Measurements from ENCODE around the gene WDFY4.

WDFY4 gene

DNA sequence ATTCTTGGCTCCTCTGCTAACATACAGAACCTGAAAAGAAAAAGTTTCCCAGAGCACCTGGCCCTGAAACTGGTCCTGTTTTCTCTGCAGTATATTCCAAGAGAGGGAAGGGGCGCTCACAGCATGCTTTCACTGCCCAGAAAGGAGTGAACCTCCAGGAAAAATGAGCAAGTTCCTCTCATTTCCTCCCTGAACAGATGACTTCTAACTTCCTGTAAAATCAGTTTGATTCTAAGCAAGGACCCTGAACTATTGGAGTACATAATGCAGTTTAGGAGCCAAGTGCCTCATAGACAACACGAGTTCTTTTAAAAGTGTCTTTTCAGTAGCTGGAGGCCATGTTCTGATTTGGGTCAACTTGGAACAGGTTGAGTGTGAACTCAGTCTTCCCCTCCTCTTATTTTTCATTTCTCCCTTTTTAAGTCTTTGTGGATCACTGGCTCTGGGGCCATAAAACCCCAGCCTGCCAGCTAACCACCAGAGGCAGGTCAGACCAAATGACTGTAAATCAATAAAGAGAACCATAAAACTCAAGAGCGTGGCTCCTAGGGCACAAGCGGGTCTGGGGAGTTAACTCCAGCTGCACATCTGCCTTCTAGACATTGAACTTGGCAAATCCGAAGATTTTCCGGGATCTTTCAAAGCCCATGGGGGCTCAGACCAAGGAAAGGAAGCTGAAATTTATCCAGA, 260.9 kb downstream of the WDFY4 start:
- no peak for DNase-seq
- ATAC-seq (replicated peaks), result no peak
- Mint-ChIP-seq H3K4me1 (ENCODE audit: low read depth in 2 of 2) (peaks cover 0 to 1% of the 10 kb centered on the region in 2 donors), H3K9me3 (no peaks in the 10 kb centered on the region), H3K4me3 (no peak overlapping the region), H3K27ac (no peak overlapping the region), H3K27me3 (peaks cover 6 to 24% of the 10 kb centered on the region in 2 donors), H3K36me3 (ENCODE audit: insufficient read depth) (no peaks in the 10 kb centered on the region)

DNA sequence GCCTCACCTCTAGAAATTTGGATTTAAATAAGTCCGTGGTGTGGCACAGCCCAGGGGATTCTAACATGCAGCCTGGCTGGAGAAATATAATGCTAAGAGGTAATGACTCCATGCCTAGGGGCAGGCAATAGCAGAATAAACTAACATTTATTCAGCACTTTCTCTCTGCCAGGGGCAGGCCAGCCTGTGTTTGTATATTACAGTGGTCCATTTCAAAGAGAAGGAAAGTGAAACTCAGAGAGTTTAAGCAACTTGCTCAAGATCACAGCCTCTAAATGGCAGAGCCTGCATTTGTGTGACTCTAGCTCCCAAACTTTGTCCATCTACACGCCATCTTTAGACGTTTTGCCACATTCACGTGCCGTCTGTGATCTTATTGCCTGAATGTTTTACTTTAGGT, 261.7 kb downstream of the WDFY4 start:
- DNase-seq (no peak), ATAC-seq (replicated peaks) (no peak)
- no peaks in the 10 kb centered on the region for H3K9me3 Mint-ChIP-seq
- H3K36me3 Mint-ChIP-seq (ENCODE audit: insufficient read depth), result no peaks in the 10 kb centered on the region
- no peak overlapping the region for H3K4me3 Mint-ChIP-seq
- no peak overlapping the region for H3K27ac Mint-ChIP-seq
- peaks cover 0 to 1% of the 10 kb centered on the region in 2 donors for H3K4me1 Mint-ChIP-seq (ENCODE audit: low read depth in 2 of 2)
- H3K27me3 Mint-ChIP-seq, result peaks cover 3 to 27% of the 10 kb centered on the region in 2 donors

DNA sequence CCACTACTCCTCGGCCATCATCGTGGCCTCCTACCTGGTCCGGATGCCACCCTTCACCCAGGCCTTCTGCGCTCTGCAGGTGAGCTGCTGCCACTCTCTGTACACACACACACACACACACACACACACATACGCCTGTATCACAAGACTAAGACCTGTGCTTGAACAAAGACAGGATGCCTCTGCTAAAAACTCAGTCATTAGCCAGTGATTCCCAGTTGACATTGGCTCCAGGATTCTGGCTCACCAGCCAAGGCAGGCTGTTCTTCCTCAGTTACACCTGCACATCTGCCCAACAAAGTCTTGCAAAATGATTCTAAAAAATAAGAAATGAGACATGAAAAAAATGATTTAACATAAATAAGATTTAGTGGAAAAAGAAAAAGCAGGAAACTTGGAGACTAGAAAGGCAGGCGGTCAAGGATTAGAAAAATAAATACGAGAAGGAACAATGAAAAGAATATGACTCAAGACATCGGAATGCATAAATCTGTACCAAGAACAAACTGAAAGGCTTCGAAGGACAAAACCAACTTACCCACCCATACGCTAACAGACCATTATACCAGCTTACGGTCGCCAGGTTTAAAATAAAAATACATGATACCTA, 262.3 kb downstream of the WDFY4 start:
- peaks cover 8 to 34% of the 10 kb centered on the region in 2 donors for H3K27me3 Mint-ChIP-seq
- no peak overlapping the region for H3K4me3 Mint-ChIP-seq
- no peaks in the 10 kb centered on the region for H3K9me3 Mint-ChIP-seq
- peaks cover 0 to 1% of the 10 kb centered on the region in 2 donors for H3K4me1 Mint-ChIP-seq (ENCODE audit: low read depth in 2 of 2)
- H3K27ac Mint-ChIP-seq, result no peak overlapping the region
- no peaks in the 10 kb centered on the region for H3K36me3 Mint-ChIP-seq (ENCODE audit: insufficient read depth)
- DNase-seq, result no peak
- no peak for ATAC-seq (replicated peaks)

DNA sequence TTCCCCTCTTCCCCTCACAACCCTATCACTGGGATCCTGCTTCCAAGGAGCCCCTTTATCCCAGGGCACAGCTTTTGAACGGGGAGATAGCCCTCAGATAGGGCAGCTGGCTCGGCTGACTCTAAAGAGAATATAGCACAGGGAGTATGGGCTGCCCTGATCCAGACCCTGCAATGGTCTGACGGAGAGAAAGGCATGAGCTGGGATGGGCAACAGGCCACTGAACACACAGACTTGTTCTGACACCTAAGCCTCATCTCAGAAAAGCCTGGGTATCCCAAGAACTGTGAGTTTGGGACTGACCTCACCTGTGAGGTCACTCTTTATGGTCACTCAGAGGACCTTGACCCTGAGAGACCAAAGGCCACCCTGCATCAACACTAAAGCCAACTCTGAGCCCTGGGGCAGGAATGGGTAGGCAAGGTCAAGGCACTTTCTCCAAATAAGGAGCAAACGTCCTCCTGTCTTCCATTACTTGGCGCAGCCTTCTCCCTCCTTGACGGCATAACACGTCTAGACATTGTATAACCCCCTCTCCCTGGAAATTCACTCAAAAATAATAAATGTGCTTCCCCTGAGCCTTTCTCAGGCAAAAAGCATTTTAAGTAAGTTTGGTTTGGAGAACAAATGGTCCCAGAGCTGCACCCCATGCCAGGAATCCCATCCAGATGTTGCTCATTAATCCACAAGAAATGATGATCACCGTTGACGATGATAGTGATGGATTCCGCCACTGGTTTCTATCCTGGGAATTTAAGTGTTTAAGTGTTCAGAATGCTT, 263.2 kb downstream of the WDFY4 start:
- Mint-ChIP-seq H3K27me3 (peaks cover 10 to 42% of the 10 kb centered on the region in 2 donors), H3K36me3 (ENCODE audit: insufficient read depth) (no peaks in the 10 kb centered on the region), H3K27ac (no peak overlapping the region), H3K4me1 (ENCODE audit: low read depth in 2 of 2) (peaks cover 0 to 1% of the 10 kb centered on the region in 2 donors), H3K9me3 (no peaks in the 10 kb centered on the region), H3K4me3 (no peak overlapping the region)
- DNase-seq (no peak), ATAC-seq (replicated peaks) (no peak)

DNA sequence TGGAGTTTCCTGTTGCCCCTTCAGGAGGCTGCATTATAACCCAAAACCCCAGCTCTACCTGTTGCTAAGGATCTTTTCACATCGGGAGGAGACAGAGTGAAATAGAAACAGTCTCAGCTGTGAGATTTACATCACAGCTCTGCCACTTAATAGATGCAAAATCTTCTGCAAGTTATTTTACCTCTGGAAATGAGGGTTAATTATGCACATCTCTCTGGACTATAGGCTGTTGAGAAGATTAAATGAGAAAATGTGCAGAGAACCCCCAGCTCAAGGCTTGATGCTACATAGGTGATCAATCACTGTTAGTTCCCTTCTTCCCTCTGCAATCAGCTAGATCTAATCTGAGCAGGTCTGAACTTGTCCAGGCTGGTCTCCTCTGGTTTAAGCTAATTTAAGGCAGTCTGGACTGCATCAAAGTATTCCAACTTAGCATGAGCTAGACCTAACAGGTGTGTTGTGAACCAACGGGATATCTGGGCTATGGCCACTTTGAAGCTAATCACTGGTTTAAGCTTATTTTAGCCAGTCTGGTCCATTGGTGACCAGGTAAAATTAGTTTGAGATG, 263.9 kb downstream of the WDFY4 start:
- Mint-ChIP-seq H3K36me3 (ENCODE audit: insufficient read depth) (no peaks in the 10 kb centered on the region), H3K9me3 (no peaks in the 10 kb centered on the region), H3K27me3 (peaks cover 13 to 48% of the 10 kb centered on the region in 2 donors), H3K27ac (no peak overlapping the region), H3K4me1 (ENCODE audit: low read depth in 2 of 2) (peaks cover 0 to 1% of the 10 kb centered on the region in 2 donors), H3K4me3 (no peak overlapping the region)
- DNase-seq, result no peak
- no peak for ATAC-seq (replicated peaks)

DNA sequence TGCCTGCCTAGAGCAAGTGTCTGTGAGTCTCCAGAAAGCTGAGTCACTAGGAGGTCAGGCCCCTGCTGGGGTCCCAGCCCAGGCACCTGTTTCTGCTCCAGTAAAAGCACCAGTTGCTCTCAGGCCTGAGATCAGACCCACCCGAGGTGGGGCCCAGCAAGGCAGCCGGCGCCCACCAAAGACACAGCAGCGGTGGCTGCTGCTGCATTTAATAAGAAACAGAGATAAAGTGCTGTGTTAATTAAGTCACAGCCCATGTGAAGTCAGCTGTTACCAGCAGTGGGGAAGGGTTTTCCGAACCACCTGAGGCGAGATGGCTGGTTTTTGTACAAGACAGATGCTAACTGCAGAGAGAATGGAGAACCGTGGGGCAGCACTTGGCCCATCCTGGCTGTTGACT, 267.0 kb downstream of the WDFY4 start:
- ATAC-seq (replicated peaks) (no peak), DNase-seq (no peak)
- Mint-ChIP-seq H3K27me3 (peaks cover 20 to 52% of the 10 kb centered on the region in 2 donors), H3K9me3 (no peaks in the 10 kb centered on the region), H3K36me3 (ENCODE audit: insufficient read depth) (no peaks in the 10 kb centered on the region), H3K27ac (no peak overlapping the region), H3K4me1 (ENCODE audit: low read depth in 2 of 2) (no peaks in the 10 kb centered on the region), H3K4me3 (no peak overlapping the region)

DNA sequence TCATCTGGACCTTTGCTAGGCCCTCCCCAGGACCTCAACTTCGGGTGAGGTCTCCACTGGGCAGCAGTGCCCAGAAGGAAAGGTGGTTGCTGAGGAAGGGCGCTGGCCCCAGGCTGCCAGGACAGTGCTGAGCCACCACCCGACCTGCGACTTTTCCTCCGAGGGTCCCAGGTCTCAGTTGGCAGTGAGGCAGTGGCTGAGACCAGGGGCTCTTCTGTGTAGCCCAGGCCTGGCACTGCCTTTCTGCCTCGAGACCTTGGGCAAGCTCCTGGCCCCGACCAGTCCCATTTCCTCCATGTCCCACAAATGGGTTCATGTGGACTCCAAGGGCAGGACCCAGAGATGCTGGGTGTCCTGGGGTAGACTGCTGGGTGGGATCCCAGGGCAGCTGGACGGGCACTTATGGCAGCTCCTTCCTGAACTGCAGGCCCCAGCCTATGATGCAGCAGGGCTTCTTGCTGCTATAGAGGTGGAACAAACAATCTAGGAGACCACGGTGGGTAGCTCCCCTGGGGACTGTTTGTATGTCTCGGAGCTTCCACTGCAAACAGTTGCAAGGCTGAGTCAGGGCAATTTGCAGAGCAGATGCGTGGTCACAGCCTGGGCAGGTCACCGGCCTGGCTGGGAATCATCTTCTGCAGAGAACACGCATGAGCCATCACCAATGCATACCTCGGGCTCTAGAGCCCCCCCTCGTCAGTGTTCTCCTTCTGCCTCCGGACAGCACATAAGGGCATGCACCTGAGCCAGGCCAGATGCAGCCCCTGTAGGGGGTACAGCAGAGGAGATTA, 272.9 kb downstream of the WDFY4 start:
- no peaks in the 10 kb centered on the region for H3K4me1 Mint-ChIP-seq (ENCODE audit: low read depth in 2 of 2)
- H3K9me3 Mint-ChIP-seq, result no peaks in the 10 kb centered on the region
- no peak for ATAC-seq (replicated peaks)
- no peak for DNase-seq
- no peaks in the 10 kb centered on the region for H3K36me3 Mint-ChIP-seq (ENCODE audit: insufficient read depth)
- peaks cover 19 to 21% of the 10 kb centered on the region in 2 donors for H3K27me3 Mint-ChIP-seq
- H3K27ac Mint-ChIP-seq, result no peak overlapping the region
- no peak overlapping the region for H3K4me3 Mint-ChIP-seq

DNA sequence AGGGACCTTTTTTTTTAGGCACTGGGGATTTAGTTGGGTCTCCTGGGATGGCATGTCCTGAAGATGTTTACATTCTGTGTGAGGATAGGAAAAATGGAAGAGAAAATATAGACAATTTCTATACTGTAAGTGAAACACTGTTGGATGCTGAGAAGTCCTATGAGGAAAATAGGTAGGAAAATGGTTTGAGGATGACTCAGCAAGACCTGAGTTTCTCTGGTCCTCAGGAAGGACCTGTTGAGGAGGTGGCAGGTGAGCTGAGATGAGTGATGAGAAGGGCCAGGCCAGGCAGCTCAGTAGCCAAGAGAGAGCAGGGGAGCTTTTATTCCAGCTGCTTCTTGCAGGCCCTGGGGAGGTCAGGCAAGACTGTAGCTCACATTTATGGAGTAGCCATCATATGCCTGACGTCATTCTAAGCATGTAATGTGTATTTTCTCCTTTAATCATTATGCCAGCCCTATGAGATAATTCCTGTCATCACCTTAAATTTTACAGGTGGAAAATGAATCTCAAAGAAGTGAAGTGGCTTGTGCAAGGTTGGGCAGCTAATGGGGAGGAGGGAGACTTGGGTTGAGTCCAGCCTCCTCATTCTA, 274.0 kb downstream of the WDFY4 start:
- ATAC-seq (replicated peaks), result no peak
- Mint-ChIP-seq H3K9me3 (no peaks in the 10 kb centered on the region), H3K27ac (no peak overlapping the region), H3K27me3 (peaks cover 11 to 16% of the 10 kb centered on the region in 2 donors), H3K4me1 (ENCODE audit: low read depth in 2 of 2) (no peaks in the 10 kb centered on the region), H3K36me3 (ENCODE audit: insufficient read depth) (no peaks in the 10 kb centered on the region), H3K4me3 (no peak overlapping the region)
- DNase-seq, result no peak

DNA sequence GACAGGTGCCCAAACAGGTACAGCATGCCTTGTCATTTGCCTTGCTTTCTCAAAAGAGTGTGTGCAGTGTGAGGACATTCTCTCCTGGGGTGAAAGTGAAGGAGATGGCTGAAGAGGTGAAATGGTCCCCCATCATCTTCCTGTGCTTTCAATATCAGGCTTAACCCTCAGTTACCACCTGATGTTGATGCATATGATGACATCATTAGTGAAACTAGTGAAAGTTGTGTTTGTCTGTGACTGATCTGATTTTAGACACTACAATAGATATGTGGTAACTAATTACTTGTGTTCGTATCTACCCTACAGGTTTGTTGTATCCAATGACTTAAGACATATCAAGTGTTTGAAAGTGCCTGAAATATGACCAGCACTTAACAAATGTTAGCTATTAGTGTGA, 279.4 kb downstream of the WDFY4 start:
- Mint-ChIP-seq H3K9me3 (no peaks in the 10 kb centered on the region), H3K27me3 (peaks cover 14 to 25% of the 10 kb centered on the region in 2 donors), H3K36me3 (ENCODE audit: insufficient read depth) (no peaks in the 10 kb centered on the region), H3K4me3 (no peak overlapping the region), H3K4me1 (ENCODE audit: low read depth in 2 of 2) (peaks cover 0 to 2% of the 10 kb centered on the region in 2 donors), H3K27ac (no peak overlapping the region)
- DNase-seq (no peak), ATAC-seq (replicated peaks) (no peak)

DNA sequence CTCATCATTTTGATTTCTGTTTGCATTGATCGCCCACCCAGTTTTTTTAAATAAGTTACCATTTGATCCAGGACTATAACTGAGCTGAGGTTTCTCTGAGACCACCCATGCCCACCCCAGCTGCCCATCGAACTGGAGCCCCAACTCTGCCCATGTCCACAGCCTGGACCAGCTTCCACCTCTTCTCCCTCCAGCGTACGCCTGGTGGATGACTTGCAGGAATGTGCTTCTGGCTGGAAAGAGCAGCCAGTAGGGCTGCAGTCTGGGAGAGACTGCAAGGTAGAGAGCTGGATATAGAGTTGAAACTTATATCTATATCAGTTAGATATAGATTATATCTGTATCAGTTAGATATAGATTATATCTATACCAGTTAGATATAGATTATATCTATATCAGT, 280.8 kb downstream of the WDFY4 start:
- no peaks in the 10 kb centered on the region for H3K9me3 Mint-ChIP-seq
- no peak for ATAC-seq (replicated peaks)
- H3K36me3 Mint-ChIP-seq (ENCODE audit: insufficient read depth), result no peaks in the 10 kb centered on the region
- no peak overlapping the region for H3K27ac Mint-ChIP-seq
- H3K4me3 Mint-ChIP-seq, result no peak overlapping the region
- no peak for DNase-seq
- peaks cover 14 to 33% of the 10 kb centered on the region in 2 donors for H3K27me3 Mint-ChIP-seq
- peaks cover 0 to 2% of the 10 kb centered on the region in 2 donors for H3K4me1 Mint-ChIP-seq (ENCODE audit: low read depth in 2 of 2)

DNA sequence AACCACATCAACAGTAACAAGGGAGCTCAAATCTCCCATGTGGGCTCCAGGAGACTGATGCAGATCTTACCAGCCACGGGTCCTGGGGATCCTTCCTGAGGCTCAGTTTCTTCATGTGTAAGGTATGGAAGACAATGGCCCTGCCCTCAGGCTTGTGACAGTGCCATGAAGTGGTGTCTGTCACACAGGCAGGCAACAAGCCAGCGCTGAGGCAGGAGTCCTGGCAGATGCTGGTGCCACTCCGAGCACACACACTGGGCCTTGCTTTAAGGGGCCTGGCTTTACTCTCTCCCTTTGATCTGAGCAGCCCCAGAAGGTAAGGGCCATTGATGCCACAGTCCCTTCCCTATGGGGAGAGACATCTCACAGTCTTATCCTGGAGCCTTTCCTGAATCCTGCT, 283.4 kb downstream of the WDFY4 start:
- peaks cover 14 to 47% of the 10 kb centered on the region in 2 donors for H3K27me3 Mint-ChIP-seq
- no peak overlapping the region for H3K27ac Mint-ChIP-seq
- H3K4me1 Mint-ChIP-seq (ENCODE audit: low read depth in 2 of 2), result peaks cover 0 to 2% of the 10 kb centered on the region in 2 donors
- no peak for DNase-seq
- no peaks in the 10 kb centered on the region for H3K36me3 Mint-ChIP-seq (ENCODE audit: insufficient read depth)
- no peaks in the 10 kb centered on the region for H3K9me3 Mint-ChIP-seq
- no peak overlapping the region for H3K4me3 Mint-ChIP-seq
- ATAC-seq (replicated peaks), result no peak

DNA sequence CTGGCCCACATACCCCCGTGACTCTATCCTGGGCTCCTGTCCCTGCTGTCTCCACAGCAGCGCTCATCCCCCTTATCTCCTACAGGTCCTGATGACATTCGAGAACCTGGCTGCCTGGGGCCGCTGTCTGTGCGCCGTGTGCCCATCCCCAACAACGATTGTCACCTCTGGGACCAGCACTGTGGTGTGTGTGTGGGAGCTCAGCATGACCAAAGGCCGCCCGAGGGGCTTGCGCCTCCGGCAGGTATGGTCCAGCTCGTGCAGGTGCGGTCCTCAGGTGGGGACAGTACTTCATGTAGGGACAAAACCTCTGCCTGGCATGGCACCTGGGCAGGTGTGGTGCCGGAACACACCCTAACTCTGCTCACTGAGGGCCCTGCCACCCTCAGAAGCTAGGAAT, 285.4 kb downstream of the WDFY4 start:
- H3K36me3 Mint-ChIP-seq (ENCODE audit: insufficient read depth), result no peaks in the 10 kb centered on the region
- no peak overlapping the region for H3K4me3 Mint-ChIP-seq

DNA sequence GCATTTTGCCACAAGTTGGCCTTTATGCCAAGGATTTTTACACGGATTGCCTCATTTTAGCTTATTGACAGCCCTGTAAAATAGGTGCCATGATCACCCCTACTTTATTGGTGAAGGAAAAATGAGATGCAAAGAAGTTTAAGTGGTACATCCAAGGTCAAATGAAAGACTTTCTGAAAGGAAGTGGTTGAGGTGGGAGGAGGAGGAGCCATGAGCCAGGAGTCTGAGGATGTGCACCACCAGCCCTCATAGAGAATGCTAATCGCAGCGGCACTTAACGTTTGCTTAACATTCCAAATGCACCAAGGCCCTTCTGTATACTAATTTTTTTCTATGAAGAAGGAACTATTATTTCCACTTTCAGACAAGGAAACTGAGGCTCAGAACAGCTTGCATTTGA, 286.0 kb downstream of the WDFY4 start:
- no peaks in the 10 kb centered on the region for H3K9me3 Mint-ChIP-seq
- no peak for ATAC-seq (replicated peaks)
- no peaks in the 10 kb centered on the region for H3K36me3 Mint-ChIP-seq (ENCODE audit: insufficient read depth)
- H3K4me3 Mint-ChIP-seq, result no peak overlapping the region
- DNase-seq, result no peak
- peaks cover 0 to 2% of the 10 kb centered on the region in 2 donors for H3K4me1 Mint-ChIP-seq (ENCODE audit: low read depth in 2 of 2)
- H3K27ac Mint-ChIP-seq, result no peak overlapping the region
- peaks cover 17 to 58% of the 10 kb centered on the region in 2 donors for H3K27me3 Mint-ChIP-seq

More for the DNA sequence above, 285.4 kb downstream of the WDFY4 start:
- no peak overlapping the region for H3K27ac Mint-ChIP-seq
- H3K27me3 Mint-ChIP-seq, result peaks cover 14 to 55% of the 10 kb centered on the region in 2 donors
- DNase-seq (no peak), ATAC-seq (replicated peaks) (no peak)
- H3K9me3 Mint-ChIP-seq, result no peaks in the 10 kb centered on the region
- peaks cover 0 to 2% of the 10 kb centered on the region in 2 donors for H3K4me1 Mint-ChIP-seq (ENCODE audit: low read depth in 2 of 2)

All from effector memory CD8-positive, alpha-beta T cell (primary cell).